NCI-H2171 treated with DMSO at 0.1 percent for 48 hours (cell line): Measurements from ENCODE around the gene CCDC69.
"Not testable (repeated sequence)": the region's sequence is repeated elsewhere in the genome, so short reads cannot be mapped to it uniquely, and the experiment has no call there.

Experiments used
- DNase-seq: peaks from one replicate; lab custom pipeline; 2025; lab: John Stamatoyannopoulos, UW

Gene CCDC69

GRCh38 chr5:151244206-151244605, 20.3 kb upstream of the CCDC69 start:
- DNase-seq: no peak

- no peak for DNase-seq
Measured at GRCh38 chr5:151243564-151243963, 19.7 kb upstream of the CCDC69 start.

DNA sequence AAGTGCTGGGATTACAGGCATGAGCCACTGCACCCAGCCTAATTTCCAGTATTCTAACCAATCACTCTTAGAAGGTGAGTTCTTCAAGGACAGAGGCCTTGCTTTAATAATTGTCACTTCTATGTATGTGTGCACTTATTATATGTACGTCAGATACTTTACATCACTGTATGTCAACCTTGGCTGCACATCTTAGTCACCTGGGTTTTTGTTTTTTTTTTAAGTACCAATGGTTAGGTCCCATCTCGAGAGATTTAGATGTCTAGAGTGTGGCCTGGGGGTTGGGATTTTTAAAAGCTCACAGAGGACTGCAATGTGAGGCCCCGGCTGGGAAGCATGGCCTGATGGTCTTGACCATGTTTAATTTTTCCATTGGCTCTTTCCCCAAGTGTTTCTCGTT, 19.2 kb upstream of the CCDC69 start:
- DNase-seq: no peak

DNA sequence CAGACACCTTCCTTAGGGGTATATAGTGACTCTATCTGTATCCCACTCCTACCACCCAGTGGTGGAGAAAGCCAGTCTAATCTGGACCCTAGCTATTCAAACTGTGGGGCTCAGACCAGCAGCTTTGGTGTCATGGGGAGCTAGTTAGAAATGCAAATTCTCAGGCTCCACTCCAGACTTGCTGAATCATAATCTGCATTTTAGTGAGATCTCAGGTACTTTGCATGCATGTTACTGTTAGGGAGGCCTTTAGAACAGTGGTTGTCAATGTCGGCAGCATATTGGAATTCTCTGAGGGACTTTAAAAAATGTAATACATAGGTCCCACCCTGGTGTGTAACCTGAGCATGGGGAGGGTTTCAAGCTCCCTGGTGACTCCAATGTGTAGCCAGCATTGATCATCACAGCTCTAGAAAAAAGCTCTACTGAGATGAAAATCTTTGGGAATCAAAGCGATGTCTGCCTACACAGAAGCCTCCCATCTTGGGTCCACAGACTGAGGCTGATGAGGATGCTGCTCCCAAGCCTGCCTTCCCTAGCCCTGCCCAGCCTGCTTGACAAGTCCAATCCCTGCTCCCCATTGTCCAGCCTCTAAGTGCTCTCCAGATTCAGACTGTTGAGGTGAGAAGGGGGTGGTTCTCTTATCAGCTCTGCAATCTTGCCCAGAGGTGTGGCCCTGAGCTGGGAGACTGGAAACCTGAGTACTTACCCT, 17.2 kb upstream of the CCDC69 start:
- no peak for DNase-seq

DNA sequence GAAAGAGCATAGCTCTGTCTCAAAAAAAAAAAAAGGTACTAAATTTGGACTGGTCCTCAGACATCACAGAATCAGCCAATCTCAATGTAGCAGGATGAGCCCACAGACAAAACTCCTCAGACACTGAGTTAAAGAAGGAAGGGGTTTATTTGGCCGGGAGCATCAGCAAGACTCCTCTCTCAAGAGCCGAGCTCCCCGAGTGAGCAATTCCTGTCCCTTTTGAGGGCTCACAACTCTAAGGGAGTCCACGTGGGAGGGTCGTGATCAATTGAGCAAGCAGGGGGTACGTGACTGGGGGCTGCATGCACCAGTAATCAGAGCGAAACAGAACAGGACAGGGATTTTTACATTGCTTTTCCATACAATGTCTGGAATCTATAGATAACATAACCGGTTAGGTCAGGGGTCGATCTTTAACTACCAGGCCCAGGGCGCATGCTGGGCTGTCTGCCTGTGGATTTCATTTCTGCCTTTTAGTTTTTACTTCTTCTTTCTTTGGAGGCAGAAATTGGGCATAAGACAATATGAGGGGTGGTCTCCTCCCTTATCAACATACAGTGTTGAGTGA, 16.5 kb upstream of the CCDC69 start:
- not testable (repeated sequence) for DNase-seq

GRCh38 chr5:151239237-151239861, 15.5 kb upstream of the CCDC69 start:
- DNase-seq: no peak

DNA sequence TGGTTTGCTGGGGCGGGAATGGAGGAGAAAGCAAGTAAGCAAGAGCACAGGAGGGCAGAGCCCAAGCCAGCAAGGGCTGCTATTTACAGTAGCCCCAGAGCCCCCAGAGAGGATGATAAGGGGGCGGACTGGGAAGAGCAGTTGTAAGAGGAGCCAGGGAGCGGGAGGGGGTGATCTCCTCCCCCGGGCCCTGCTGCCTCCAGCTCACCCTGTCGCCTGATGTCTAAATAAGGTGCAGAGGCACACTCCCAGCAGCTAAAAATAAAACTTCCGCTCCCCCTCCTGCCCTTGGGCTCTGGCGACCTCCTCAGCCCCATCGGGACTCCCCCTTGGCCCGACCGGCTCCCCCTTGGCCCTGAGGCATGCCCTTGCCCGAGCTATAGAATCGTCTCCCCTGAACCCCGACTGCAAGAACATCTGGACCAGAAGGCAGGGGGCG, 14.4 kb upstream of the CCDC69 start:
- peak; percentile 10 for DNase-seq

GRCh38 chr5:151237685-151238084, 13.8 kb upstream of the CCDC69 start:
- no peak for DNase-seq

- peak; percentile 24 for DNase-seq
Measured at GRCh38 chr5:151236888-151237287, 13.0 kb upstream of the CCDC69 start.

DNA sequence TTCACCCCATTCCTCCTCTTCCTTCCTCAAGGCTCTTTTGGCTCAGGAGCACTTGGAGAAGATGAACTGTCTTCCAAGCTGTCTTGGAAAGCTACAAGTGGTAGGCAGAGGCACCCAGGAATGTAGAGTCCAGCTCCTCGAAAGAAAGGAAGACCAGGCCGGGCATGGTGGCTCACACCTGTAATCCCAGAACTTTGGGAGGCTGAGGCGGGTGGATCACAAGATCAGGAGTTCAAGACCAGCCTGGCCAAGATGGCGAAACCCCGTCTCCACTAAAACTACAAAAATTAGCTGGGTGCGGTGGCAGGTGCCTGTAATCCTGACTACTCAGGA, 11.3 kb upstream of the CCDC69 start:
- DNase-seq: not testable (repeated sequence)

DNA sequence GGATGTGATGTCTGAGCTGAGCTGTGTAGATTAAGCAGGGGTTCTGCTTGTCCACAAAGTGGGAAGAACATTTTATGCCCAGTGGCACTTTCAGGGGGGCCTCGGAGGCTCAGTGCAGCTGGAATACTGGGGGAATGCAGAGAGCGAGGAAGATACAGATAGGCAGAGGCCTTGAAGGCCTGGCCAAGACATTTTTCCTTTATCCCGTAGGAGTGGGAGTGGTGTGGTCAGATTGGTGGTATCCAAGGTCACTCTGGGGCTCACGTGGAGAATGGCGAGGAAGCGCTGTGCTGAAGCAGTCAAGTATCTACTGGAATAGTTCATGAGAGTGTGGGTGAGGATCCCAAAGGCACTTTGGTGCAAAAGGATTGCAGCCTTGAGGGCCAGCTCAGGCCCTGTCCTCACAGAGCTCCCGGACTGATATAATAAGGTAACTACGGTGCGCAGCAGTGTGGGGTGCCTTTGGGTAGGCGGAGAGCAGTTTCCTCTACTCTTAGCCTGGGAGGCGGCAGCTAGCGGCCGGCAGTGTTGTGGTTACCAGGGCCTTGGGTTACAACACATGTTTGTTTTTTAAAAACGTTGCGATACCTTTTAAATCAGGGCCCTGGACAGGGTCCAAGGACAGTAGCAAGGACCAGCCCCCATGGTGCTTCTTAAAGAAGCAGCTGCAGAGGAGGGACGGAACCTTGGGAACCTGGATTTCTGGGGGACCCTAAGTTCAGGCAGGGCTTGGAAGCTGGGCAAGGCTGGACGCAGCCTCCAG, 10.8 kb upstream of the CCDC69 start:
- no peak for DNase-seq

- no peak for DNase-seq
Measured at GRCh38 chr5:151233616-151234085, 9.8 kb upstream of the CCDC69 start.

GRCh38 chr5:151231359-151231758, 7.5 kb upstream of the CCDC69 start:
- no peak for DNase-seq

- no peak for DNase-seq
Measured at GRCh38 chr5:151230048-151230680, 6.3 kb upstream of the CCDC69 start.

GRCh38 chr5:151228986-151229385, 5.1 kb upstream of the CCDC69 start:
- no peak for DNase-seq

GRCh38 chr5:151227918-151228447, 4.1 kb upstream of the CCDC69 start:
- no peak for DNase-seq

GRCh38 chr5:151225475-151225874, 1.6 kb upstream of the CCDC69 start:
- DNase-seq: no peak

GRCh38 chr5:151225071-151225470, 1.2 kb upstream of the CCDC69 start:
- DNase-seq: no peak

DNA sequence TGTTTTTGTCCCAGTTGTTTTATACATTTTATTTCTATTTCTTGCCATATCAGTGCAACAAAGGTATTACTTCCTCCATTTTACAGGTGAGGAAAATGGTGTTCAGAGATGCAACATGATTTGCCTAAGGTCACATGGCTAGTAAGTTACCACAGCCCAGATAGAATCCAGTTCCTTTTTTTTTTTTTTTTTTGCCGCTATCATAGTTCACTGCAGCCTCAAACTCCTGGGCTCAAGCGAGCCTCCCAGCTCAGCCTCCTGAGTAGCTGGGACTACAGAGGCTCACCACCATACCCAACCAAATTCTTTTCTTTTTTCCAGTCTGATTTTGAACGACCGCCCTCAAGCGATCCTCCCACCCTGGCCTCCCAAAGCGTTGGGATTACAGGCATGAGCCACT, 480 bp upstream of the CCDC69 start:
- DNase-seq: no peak

DNA sequence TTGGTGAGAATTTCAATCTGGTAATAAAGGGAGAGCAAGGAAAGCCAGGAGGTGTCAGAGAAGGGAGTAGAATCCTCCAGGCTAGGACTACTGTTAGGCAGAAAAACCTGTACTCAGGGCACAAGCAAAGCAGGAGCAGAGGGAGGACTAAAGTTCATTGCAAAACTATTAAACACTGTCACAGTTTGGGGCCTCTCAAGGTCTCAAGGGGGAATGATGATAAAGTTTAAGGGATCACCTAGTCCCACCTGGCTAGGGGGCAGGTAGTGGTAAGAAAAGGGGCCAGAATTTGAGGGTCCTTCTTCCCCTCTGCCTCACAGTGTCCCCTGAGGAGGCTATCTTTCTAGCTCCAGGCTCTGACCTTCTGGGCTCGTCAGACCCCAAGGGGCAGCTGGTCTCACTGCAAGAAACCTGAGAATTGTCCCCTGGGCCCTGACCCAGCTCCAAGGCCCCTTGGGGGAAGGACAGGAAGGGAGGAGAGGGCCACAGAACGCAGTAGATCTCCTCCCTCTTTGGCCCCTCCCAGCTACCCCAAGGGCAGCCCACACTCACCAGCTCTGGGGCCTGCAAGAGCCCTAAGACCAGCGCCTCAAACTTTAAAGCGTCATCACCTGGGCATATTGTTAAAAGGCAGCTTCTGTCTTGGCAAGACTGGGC, 974 bp downstream of the CCDC69 start:
- no peak for DNase-seq

GRCh38 chr5:151222054-151222789, 1.7 kb downstream of the CCDC69 start:
- DNase-seq: no peak
